HG02623 (cell line): ENCODE measurements around the gene AQP1.

Source experiments
- ATAC-seq: cut with Tn5 transposase; IDR thresholded peaks from one replicate; pipeline ENCODE4 v1.9.1; 2021; ENCODE audit warnings: moderate library complexity; ENCODE audit not compliant: unreplicated experiment

AQP1 gene

DNA sequence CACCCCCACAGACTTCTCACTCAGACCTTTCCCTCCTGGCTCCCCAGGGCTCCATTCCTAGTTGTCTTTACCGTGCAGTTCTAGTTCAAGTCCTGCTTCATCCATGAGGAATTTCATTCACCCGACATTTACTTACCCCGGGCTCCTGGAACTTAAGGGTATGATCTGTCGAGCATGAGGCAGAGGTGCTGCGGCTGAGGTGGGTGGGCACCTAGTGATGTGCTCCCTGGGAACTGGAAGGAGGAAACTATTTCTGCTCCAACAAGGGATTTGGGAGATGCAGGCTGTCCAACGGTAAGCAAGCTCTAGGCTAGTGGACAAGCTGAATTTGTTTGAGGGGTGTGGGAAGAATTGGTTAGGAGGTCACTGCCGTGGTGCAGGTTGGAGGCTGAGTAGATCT, 30.2 kb upstream of the AQP1 start:
- no peak for ATAC-seq

DNA sequence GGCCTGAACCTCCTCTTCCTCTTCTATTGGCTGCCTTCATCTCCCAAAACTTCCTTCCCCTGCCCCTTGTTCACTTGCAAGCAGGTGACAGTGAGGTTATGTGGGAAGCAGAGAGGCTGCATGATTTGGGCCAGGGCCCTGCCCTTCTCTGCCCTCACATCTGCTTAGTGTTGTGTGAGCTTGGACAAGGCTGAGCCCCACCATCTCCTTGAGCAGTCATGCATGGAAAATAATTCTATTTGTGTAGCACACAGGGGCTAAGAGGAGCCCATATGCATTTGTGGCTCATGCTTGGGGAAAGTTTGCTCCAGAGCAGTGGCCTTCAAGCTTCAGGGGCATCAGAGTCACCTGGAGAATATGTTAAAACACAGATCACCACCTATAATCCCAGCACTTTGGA, 26.8 kb upstream of the AQP1 start:
- ATAC-seq, result no peak

DNA sequence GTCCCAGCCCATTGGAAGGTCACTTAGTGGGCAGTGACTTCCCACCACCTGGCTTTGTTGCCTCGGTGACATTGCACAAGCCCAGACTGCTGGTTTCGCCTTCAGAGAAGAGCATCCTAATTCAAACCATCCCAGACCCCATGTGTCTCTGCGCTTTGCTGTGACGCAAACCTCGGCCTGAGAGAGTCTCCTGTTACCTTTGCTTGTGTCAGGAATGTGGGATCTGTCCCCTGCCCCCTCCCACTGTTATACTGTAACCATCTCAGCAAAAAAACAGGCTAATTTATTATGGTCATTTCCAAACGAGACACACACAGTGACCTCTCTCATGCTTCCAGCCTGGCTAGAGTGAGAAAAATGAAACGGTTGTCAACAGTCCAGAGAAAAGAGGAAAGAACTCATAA, 25.0 kb upstream of the AQP1 start:
- no peak for ATAC-seq

DNA sequence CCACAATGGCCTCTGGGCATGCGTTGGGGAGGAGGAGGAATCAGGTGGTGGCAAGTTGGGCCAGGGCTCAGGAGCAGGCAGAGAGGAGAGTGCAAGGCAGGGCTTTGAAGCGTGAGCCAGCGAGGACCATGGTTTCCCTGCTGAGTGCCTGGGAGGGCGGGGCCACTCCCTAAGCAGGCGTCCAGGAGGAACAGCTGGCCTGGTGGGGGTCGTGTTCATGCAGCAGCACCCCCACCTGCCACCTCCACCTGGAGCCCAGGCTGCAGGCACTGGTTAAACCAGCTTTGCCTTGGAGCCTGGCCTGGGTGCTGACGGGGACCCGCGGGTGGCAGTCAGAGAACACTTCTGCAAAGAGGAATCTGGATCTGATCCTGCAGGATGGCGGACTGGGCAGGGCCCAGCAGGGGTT, 24.2 kb upstream of the AQP1 start:
- no peak for ATAC-seq

DNA sequence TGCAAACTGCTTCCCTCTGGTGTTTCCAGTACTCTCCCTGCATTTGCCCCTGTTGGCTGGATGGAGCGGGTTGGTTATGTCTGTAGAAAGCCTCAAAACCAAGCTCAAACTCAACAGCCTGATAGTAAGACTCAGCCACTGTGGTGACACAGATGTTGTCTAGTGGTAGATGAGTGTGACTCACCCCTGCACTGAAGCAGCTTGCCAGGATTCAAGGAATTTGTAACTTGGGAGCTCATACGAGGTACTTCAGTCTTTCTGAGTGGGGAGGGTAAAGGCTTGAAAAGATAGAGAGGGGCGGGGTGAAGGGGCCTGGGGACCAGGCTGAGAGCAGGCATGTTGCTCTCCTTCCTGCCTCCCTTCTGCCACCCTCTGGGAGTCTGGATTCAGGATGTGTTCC, 22.9 kb upstream of the AQP1 start:
- ATAC-seq, result no peak

DNA sequence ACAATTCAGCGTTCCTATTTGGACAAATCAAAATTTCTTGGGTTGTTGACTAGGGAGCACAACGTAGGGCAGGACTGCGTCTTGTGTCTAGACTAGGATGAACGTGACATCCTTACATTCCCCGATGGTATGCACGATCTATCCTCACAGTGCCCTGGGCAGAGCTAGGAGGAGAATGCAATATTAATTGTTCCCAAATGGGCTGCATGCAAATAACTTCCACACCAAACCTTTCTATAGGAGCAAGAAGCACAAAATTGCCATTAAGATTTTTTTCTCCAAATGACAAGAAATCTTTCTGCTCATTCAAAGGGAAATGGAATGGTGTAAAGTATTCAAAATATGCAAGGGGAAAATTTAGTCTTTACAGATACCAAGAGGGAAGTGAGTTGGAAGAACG, 21.4 kb upstream of the AQP1 start:
- ATAC-seq, result no peak

DNA sequence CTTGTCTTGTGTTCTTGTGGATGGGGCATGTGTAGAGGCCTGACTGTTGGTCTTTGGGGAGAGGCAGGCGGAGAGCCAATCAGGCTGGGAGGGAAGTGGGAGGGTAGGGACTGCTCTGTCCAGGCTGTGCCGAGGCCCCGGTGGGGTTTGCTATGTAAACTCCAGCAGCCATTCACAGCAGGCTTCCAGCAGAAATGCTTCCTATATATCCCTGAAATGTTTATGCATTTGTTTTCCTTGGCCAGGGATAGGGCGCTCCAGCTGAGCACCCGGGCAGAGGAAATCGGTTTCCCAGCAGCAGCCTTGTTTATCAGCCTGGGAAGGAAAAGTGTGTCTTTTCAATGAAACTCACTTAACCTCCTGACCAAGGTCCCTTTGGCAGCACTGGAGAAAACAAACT, 18.3 kb upstream of the AQP1 start:
- no peak for ATAC-seq

DNA sequence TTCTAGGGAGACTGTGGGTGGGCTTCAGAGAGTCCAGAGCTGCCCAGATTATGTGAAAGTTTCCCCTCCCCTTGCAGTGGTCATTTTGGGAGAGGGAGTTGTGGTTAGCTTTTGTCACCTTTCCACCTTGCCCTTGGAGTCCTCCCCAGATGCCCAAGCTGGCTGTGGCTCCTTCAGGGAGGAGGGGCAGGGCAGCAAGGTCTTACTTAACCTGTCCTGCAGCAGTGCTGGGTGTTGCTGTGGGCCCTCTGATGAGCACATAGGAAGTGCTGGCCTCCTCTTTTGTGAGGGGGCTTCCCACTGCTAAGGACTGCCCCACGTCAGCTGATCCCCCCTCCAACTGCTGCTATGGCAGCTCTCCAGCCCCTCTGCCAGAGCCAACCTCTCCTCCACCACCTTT, 17.6 kb upstream of the AQP1 start:
- ATAC-seq, result no peak

DNA sequence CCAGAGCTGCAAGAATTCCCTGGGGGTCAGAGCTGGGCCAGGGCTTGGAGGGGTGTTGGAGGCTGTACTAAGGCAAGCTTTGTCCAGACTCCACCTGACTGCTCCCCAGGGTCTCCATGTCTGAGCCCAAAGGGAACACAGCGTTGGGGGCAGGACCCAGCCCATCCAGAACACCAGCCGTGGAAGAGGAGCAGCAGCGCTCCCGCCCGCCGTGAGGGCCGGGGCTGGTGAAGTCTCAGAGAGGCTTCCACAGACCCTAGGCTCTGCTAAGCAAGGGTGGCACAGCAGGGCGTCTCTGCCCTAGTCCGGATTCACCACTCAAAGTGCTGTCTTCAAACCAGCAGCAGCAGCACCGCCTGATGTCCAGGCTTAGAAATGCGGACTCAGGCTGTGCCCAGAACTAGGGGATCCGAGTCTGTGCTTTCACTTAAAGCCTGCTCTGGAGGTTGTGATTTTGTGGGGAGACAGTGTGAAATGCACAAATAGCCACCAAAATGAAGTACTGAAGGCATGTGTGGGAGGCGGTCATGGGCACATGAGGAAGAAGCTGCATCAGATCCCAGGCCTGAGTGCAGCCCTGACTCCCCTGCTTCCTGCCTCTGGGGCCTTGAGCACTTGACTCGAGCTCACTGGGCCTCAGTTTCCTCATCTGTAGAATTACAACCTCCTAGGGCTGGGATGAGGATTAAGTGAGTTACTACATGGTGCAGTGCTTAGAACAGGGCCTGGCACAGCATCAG, 16.6 kb upstream of the AQP1 start:
- ATAC-seq, result no peak

DNA sequence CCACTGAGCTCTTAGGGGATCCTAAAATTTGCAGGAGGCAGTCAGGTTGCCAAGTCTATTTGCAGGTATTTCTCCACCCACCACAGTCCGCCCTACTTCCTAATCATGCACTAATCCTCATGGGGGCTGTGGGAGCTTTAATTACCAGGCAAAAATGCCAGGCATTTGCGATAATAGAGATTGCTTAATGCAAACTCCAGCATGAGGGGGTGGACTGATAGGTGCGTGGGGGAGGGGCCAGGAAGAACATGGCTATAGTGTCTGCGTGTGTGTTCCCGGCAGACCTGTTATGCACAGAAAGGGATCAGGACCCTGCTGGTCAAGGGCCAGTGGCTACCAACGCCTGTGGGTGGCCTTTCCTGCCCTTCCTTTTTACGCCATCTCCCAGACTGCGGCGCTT, 15.6 kb upstream of the AQP1 start:
- no peak for ATAC-seq

DNA sequence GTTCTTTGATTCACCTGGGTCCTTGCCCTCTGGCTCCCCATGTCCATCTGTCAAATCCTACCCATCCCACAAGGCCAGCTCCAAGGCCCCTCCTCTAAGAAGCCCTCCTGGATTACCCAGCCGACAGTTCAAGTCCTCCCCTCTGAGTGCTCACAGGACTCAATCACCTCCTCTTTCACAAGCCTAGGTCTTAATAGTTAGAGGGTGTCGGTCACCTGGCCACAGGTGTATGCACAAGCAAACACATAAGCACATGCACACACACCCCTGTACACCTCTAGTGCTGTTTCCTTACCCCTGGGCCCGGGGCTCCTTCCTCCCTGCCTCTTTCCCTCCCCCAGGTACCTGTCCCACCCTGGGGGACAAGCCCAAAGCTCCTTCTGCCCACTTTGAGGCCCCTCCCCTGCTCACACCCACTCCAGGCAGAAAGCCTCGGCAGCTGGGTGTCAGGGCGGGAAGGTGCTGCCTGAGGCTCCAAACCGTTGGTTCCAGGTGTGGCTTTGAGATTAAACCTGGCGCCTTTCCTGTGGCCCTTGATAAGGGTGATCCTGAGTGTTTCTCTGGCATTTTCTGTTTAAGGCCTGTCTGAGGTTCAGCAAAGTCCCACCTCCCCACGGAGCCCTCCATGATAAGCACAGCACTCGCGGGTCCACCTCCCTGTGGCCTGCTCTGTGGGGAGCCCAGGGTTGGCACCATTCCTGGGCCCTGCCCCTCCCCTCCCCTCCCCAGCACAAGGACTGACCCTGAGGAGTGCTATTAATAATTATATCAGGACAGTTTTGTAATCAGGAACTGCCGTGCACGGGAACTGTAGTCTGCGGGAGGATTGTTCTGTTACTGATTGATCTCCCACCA, 14.6 kb upstream of the AQP1 start:
- ATAC-seq, result no peak

DNA sequence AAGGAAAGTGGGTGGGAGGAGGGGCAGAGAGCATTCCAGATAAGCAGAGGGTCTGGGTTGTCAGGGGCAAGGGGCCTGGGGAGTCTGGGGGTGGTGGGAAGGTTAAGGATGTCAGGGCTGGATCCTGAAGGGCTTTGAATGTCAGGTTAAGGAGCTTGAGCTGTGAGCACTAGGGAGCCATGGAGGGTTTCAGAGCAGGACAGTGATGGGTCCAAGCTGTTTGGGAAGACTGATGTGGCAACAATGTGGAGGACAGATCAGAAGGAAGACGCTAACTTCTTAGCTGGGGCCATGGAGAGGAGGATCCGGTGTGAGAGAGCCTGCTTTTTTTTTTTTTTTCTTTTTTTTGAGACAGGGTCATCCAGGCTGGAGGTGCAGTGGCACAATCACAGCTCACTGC, 13.9 kb upstream of the AQP1 start:
- ATAC-seq, result no peak

DNA sequence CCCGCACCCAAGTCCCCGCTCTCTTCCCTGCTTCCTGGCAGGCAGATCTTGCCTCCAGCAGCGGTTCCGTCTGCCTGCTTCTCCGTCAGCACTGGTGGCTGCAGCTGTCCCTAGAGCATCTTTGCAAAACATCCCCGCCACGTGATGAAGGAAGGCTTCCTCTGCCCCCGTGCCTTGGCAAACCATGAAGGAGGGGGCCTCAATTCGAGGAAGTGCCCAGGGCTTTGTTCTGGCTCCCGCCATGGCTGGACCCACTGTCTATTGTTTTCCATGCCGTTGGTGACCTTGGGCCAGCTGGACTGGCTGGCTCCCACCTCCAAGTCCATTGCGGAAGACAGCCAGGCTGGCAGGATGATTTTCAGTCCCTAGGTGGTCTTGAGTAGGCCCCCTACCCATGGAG, 13.2 kb upstream of the AQP1 start:
- no peak for ATAC-seq

DNA sequence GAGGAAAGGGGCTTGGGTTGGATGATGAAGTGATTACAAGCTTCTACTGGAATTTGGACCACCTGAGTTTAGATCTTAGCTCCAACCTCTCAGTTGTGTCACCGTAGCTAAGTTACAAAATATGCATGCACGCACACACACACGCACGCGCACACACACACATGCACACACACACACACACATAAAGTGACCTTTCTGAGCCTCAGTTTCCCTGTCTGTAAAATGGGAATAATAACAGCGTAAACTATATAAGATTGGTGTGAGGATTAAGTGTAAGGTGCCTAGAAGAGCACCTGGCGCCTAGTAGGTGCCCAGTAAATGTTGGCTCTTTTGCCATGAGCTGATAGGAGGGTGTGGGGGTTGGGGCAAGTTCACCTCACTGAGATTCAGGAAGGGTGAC, 12.6 kb upstream of the AQP1 start:
- no peak for ATAC-seq

DNA sequence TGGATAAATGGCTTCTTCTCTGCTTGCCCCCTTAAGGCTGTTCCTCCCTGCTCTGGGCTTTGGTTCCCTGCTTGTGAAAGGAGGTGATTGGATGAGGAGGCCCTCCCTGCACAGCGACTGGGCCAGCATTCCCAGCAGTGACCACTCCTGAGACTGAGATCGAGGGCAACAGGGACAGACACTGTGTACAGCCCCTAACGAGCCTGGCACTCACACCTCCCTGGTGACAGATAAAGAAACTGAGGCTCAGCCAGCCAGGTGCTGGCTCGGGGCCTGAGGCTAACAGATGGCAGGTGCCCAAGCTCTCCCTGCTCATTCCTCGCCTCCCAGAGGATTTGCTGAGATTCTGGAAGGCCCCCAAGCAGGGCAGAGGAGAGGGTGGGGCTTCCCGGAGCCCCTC, 12.0 kb upstream of the AQP1 start:
- no peak for ATAC-seq

DNA sequence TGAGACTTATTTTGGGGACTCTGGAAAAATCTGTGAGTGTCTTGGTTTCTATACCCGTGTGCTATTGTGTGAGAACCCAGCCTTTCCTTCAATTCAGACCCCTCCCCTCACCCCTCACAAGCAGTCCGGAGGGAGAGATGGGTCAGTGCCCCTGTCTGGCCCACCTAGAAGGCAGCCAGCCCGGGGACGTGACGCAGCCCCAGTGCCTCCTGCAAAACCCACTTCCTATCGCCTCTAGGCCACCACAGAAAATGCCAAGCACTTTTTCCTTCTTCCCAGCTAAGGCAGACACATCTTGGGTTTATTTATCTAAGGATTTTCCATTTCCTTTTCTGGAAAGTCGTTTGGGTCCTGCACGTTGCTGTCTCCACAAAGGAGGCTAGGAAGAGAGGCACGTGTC, 11.6 kb upstream of the AQP1 start:
- ATAC-seq, result no peak

DNA sequence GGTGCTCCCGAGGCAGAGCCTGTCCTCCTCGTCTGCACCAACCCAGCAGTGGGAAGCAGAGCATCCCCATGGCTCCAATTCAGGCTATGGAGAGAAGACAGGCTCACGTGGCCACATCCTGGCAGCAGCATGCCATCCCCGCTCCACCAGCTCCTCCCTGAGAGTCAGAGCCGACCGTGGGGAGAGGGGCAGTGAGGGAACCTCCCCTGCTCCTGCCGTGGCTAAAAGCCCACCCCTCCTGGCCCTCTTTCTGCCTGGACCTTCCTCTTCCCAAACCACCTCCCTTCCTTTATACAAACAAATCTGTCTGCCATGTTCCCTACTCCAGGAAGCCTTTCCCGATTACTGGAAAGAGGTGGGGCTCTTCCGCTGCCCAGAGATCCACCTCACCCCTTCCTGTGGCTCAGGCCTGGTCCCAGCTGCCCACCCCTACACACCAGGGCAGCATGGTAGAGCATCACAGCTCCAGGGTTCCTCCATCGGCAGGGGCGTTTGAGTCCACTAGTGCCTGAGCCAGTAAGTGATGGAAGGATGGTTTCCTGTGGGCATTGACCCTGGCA, 10.8 kb upstream of the AQP1 start:
- ATAC-seq, result no peak

DNA sequence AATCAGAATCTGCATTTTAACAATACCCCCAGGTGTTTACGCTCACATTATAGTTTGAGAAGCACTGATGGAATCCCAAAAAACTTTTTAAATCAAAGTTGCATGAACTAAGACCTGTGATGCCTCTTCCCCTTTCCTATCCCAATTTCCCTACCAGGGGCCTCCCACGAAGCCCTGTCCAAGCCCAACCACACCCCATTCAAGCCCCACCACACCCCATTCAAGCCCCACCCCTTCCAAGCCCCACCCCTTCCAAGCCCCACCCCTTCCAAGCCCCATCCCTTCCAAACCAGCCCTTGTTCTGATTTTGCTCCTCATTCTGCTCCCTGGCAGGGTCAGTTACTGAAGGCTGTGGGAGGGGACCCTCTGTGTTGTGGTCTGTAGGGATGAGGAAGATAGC, 9.8 kb upstream of the AQP1 start:
- no peak for ATAC-seq

DNA sequence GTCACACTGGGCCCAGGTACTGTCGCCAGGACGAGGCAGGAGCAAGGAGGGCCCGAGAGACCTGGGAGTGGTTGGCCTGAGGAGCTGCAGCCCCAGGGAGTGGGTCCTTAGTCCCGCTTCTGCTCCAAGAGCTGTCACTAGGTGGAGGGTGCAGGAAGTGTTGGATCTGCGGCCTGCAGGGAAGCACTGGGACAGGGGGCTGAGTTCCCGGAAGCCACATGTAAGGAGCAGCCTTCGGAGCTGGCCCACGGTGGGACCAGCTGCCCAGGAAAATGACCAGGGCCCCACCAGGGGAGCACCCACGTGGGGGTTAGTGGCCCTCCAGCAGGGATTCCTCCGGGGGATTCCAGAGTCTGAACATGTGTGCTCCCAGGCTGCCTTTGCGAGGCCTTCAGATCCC, 9.2 kb upstream of the AQP1 start:
- no peak for ATAC-seq

DNA sequence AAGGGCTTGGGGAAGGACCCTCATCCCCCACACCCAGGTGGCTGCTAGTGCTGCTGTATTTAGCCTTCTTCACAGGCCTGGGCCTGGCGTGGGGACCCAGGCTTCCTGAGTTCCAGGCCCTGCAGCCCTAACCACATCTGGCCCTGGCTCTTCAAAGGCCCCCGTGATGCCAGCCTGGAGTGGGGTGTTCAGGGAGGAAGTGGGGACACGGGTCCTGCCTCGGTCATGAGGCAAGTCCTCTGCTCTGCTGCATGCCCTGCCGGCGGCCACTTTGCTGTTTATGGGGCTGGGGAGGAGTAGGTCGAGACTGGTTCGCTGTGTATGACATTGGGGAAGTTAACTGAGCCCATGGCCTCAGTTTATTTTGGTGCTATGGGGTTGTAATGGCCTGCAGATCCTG, 8.5 kb upstream of the AQP1 start:
- ATAC-seq, result no peak

DNA sequence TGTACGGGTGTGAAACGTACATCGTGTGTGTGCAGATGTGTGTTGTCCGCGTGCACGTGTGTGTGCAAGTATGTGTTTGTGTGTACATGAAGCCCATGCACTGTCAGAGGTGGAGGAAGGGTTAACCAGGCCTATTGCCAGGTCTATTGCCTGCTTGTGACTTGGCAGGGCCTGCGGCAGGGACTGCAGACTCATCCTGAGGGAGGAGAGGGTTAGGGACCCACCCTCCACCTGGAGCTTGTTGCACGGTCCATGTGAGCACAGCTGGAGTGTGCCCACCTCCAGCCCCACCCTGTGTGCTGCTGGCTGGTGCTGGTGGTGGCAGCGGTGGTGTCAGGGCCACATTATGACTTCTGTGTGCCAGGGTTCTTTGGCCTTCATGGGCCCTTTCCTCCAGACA, 7.1 kb upstream of the AQP1 start:
- no peak for ATAC-seq
